Colonic mucosa (tissue), 4 donors: Measurements from ENCODE around the gene ISM1. TPM values are rescaled to one million over a fixed set of nuclear protein-coding genes. Genes with fewer than 3 reads are reported as not detected.

Experiments used
- DNase-seq: peaks from one replicate; pipeline ENCODE4 v3.0.0-alpha.2; 2020
- H3K27ac ChIP-seq: fragments of 200-600 bp; one replicate; pipeline ENCODE4 v1.8.0; 2021
- H3K27me3 ChIP-seq: fragments of 200-600 bp; one replicate; pipeline ENCODE4 v1.8.0; 2021
- H3K36me3 ChIP-seq: fragments of 200-600 bp; one replicate; pipeline ENCODE4 v1.8.0; 2021
- H3K4me1 ChIP-seq: fragments of 200-600 bp; one replicate; pipeline ENCODE4 v1.8.0; 2021; ENCODE audit warnings: mild to moderate bottlenecking
- H3K4me3 ChIP-seq: fragments of 200-600 bp; one replicate; pipeline ENCODE4 v1.8.0; 2021
- H3K9ac ChIP-seq, 2 donors: one replicate each; pipeline ENCODE4 v1.7.0; 2013; ENCODE audit warnings: control low read depth in 2 of 2, low read depth in 2 of 2, low read length in 2 of 2
- H3K9me3 ChIP-seq: fragments of 200-600 bp; one replicate; pipeline ENCODE4 v1.8.0; 2021
- CTCF ChIP-seq: fragments of 200-600 bp; IDR thresholded peaks from one replicate; pipeline ENCODE4 v1.8.0; 2022; ENCODE audit warnings: antibody characterized with exemption, mild to moderate bottlenecking
- intact Hi-C: fragments of 100-400 bp; cut with DNase I; formaldehyde crosslinking; loops from one replicate; pipeline ENCODE4 v1.14.1; 2022
- total RNA-seq, 2 donors: library from RNA; stranded (reverse); fragmentation: NEBNext Ultra II Directional in 1 of 2; extraction: Animal tissue kit (Norgen Biotek cat#: 25700) in 1 of 2; gene quantifications; one replicate each; pipeline ENCODE4 v1.2.1, GENCODE V29; 2021
- donor health status: healthy.
- donor health status: DM: no; HTN: no; CAD: no.
- donor health status: DM: no; HTN: no; CAD: no.

Gene ISM1
- total RNA-seq, 2 donors from 2014 or later: 0.42 TPM; not detected in 1

DNA sequence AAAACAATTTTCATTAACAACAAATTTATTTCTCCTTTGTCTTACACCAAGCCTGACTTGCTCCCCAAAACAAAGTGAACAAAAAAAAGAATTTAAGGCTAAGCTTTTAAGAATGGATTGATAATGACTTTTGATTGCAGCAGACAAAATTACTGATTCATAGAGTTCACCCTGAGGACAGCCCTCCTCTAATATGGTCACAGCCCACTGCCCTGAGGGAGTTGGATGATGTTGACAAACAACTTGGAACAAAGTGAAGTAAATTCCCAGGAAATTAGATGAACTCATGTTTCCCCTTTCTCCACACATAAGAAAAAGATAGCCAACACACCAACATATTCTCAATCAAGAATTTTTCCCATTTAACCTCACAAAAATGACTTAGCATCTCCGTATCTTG, 7.7 kb upstream of the ISM1 start:
- Histone ChIP-seq H3K27me3 (no peaks in the 10 kb centered on the region), H3K27ac (no peak overlapping the region), H3K9me3 (no peaks in the 10 kb centered on the region), H3K36me3 (no peaks in the 10 kb centered on the region), H3K4me1 (no peaks in the 10 kb centered on the region), H3K4me3 (no peak overlapping the region), H3K9ac (no peak overlapping the region)
- no peak for DNase-seq
- TF ChIP-seq CTCF: no peak
- intact Hi-C loops: no loop called here

DNA sequence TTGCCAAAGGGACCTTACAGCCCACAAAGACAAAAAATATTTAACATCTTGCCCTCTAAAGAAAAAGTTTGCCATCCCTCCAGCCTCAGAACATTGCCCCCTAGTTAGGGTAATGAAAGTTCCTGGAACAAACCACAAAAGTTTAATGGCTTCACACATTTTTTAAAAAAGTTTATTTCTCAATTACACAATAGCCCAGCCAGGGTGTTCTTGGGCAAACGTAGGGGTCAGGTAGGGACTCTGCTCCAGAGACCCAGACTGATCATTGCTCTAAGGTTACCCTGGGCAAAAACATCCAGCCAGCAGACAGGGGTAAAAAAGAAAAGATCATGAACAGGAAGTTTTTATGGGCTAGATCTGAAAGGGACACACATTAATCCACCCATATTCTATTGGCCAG, 4.5 kb upstream of the ISM1 start:
- no peak for DNase-seq
- Histone ChIP-seq H3K27me3 (peaks cover 23% of the 10 kb centered on the region), H3K36me3 (no peaks in the 10 kb centered on the region), H3K27ac (no peak overlapping the region), H3K9ac (no peak overlapping the region), H3K4me1 (peaks cover 7% of the 10 kb centered on the region), H3K4me3 (no peak overlapping the region), H3K9me3 (no peaks in the 10 kb centered on the region)
- TF ChIP-seq CTCF: no peak
- intact Hi-C loops: no loop called here

GRCh38 chr20:13219327-13220193, 1.5 kb upstream of the ISM1 start:
- no peaks in the 10 kb centered on the region for H3K36me3 ChIP-seq
- H3K27me3 ChIP-seq: peaks cover 38% of the 10 kb centered on the region
- no peak overlapping the region for H3K9ac ChIP-seq
- peaks cover 7% of the 10 kb centered on the region for H3K4me1 ChIP-seq
- intact Hi-C loops: no loop called here
- peak; percentile 46 for DNase-seq
- peak overlapping the region; percentile 35 for H3K4me3 ChIP-seq
- TF ChIP-seq CTCF: no peak
- no peak overlapping the region for H3K27ac ChIP-seq
- H3K9me3 ChIP-seq: no peaks in the 10 kb centered on the region

DNA sequence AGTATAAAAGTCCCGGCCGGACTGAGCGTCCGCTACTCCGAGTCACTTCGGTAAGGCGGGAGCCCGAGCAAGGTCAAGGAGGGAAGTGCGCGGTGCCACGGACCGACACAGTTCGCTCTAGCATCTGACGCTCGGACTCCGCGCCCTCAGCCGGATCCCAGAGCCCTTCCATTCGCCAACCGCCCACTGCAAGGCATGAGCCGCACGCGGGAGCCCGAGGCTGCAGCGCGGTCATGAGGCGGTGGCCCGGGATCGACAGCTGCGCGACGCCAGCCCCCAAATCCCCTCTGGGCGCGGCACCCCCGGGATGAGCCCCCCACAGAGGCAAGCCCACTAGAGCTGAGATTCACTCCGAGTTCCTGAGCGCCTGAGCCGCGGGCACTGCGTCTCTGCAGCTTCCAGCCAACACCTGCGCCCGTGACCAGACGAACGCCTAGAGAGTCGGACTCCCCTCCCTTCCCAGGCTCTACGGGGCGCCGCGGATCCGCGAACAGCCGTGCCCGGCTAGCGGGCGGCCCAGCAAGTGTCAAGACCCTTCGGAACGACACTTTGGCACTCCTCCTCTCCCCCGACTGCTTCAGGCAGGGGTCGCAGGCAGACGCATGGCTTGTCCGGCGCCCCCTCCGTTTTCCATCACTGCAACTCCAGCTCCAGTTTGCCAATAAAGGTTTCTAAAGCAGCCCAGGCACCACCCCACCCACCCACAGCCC, 725 bp upstream of the ISM1 start:
- no peaks in the 10 kb centered on the region for H3K36me3 ChIP-seq
- peaks cover 7% of the 10 kb centered on the region for H3K4me1 ChIP-seq
- peak overlapping the region; percentile 35 for H3K4me3 ChIP-seq
- no peak overlapping the region for H3K9ac ChIP-seq
- H3K27me3 ChIP-seq: peaks cover 38% of the 10 kb centered on the region
- H3K9me3 ChIP-seq: no peaks in the 10 kb centered on the region
- no peak for DNase-seq
- intact Hi-C loops: no loop called here
- TF ChIP-seq CTCF: no peak
- no peak overlapping the region for H3K27ac ChIP-seq

DNA sequence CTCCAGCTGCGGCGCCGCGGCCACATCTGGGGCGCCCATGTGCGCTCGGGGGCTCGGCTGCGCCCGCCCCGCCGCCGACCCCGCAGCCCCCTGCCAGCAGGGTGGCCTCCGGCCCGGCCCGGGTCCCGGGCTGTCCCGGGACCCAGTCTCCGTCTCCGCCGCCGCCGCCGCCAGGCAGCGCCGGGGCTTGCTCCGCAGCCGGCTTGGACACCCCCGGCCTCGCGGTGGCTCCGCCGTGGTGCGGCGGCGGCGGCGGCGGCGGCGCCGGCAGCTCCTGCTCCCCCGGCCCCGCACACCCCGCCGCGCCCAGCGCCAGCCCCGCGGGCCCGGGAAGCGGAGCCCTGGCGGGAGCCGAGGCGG, 219 bp downstream of the ISM1 start:
- Histone ChIP-seq H3K4me3 (no peak overlapping the region), H3K27ac (no peak overlapping the region), H3K27me3 (peaks cover 38% of the 10 kb centered on the region), H3K4me1 (peaks cover 7% of the 10 kb centered on the region), H3K9ac (no peak overlapping the region), H3K36me3 (no peaks in the 10 kb centered on the region), H3K9me3 (no peaks in the 10 kb centered on the region)
- no peak for DNase-seq
- intact Hi-C loops: no loop called here
- TF ChIP-seq CTCF: no peak
